SK-N-SH (cell line): ENCODE data around the gene EXOC6B.

Experiments
- EP300 ChIP-seq, 2 experiments: IDR thresholded peaks; 2 replicates each; pipeline versions ENCODE4 v1.4.0 to v1.6.1; 2012; ENCODE audit warnings: borderline replicate concordance in 1 of 2, low read depth in 1 of 2, low read length in 1 of 2
- EZH2phosphoT487 ChIP-seq: fragments of 200-600 bp; sonication (generic); IDR thresholded peaks from 2 replicates; pipeline ENCODE4 v1.6.1; 2017; ENCODE audit warnings: low read depth, mixed run types, mild to moderate bottlenecking, antibody characterized with exemption, moderate library complexity, borderline replicate concordance
- FOXM1 ChIP-seq: IDR thresholded peaks from 2 replicates; pipeline ENCODE4 v1.4.0; 2012; ENCODE audit warnings: low read depth, mild to moderate bottlenecking
- GABPA ChIP-seq: IDR thresholded peaks from 2 replicates; pipeline ENCODE4 v1.4.0; 2012; ENCODE audit warnings: low read depth, mild to moderate bottlenecking
- JUND ChIP-seq: IDR thresholded peaks from 2 replicates; pipeline ENCODE4 v1.4.0; 2012
- POLR2AphosphoS5 ChIP-seq: IDR thresholded peaks from 2 replicates; pipeline ENCODE4 v1.6.1; 2012; ENCODE audit warnings: low read depth, low read length
- SIN3A ChIP-seq: IDR thresholded peaks from 2 replicates; pipeline ENCODE4 v1.6.1; 2012; ENCODE audit warnings: low read depth, mild to moderate bottlenecking, low read length, moderate library complexity, borderline replicate concordance
- TAF1 ChIP-seq: IDR thresholded peaks from 2 replicates; pipeline ENCODE4 v1.6.1; 2012; ENCODE audit warnings: low read depth, mild to moderate bottlenecking, low read length, moderate library complexity, borderline replicate concordance
- YY1 ChIP-seq: IDR thresholded peaks from 2 replicates; pipeline ENCODE4 v1.4.0; 2012; ENCODE audit warnings: low read depth, mild to moderate bottlenecking
- TF ChIP-seq, protein P1 (sequence below): fragments of 200-600 bp; sonication (generic); IDR thresholded peaks from 2 replicates; pipeline ENCODE4 v1.6.1; 2017; ENCODE audit warnings: antibody characterized with exemption, mild to moderate bottlenecking, moderate library complexity
- TF ChIP-seq, protein P2 (sequence below): fragments of 150-350 bp; IDR thresholded peaks from 2 replicates; pipeline ENCODE4 v1.6.1; 2016; ENCODE audit warnings: mild to moderate bottlenecking, low read depth, low read length
- TF ChIP-seq, protein P3 (sequence below): IDR thresholded peaks from 2 replicates; pipeline ENCODE4 v1.4.0; 2012; ENCODE audit warnings: low read depth, borderline replicate concordance
- TF ChIP-seq, protein P4 (sequence below): IDR thresholded peaks from 2 replicates; pipeline ENCODE4 v1.6.1; 2012; ENCODE audit warnings: mild to moderate bottlenecking, low read depth, low read length, moderate library complexity

DNA sequence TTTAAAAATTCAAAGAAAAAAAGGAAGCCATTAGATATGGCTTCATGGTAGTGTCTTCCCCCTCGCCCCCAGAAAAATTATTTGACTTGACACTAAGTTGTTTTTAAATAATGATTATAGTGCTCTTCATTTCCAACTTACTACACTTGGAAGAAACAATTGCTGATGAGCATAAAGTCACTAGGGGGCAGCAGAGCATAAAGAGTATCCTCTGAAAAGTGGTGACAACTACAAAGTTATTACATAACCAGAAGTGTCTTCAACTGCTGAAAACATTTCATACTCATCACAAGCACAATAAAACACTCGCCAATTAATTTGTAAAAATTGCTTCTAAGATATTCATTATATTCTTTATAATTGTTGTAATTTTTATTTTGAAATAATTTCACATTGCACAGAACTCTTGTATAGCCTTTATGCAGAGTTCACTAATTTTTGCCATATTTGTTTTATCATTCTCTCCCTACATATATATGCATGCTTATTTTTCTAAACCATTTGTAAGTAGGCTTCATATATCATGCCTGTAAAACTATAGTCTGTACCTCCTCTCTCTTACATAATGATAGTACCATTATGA is 54.9 kb downstream of the EXOC6B start:
- no peak for TF ChIP-seq SIN3A
- no peak for TF ChIP-seq POLR2AphosphoS5
- TF ChIP-seq JUND: no peak
- TF ChIP-seq, protein P1, sequence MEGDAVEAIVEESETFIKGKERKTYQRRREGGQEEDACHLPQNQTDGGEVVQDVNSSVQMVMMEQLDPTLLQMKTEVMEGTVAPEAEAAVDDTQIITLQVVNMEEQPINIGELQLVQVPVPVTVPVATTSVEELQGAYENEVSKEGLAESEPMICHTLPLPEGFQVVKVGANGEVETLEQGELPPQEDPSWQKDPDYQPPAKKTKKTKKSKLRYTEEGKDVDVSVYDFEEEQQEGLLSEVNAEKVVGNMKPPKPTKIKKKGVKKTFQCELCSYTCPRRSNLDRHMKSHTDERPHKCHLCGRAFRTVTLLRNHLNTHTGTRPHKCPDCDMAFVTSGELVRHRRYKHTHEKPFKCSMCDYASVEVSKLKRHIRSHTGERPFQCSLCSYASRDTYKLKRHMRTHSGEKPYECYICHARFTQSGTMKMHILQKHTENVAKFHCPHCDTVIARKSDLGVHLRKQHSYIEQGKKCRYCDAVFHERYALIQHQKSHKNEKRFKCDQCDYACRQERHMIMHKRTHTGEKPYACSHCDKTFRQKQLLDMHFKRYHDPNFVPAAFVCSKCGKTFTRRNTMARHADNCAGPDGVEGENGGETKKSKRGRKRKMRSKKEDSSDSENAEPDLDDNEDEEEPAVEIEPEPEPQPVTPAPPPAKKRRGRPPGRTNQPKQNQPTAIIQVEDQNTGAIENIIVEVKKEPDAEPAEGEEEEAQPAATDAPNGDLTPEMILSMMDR: peak; percentile 92
- TF ChIP-seq EZH2phosphoT487: no peak
- no peak for TF ChIP-seq EP300 (IDR thresholded peaks at IDR 0.05; ENCODE audit: borderline replicate concordance in 1 of 2, low read depth in 1 of 2, low read length in 1 of 2)
- TF ChIP-seq FOXM1: no peak
- TF ChIP-seq, protein P2, sequence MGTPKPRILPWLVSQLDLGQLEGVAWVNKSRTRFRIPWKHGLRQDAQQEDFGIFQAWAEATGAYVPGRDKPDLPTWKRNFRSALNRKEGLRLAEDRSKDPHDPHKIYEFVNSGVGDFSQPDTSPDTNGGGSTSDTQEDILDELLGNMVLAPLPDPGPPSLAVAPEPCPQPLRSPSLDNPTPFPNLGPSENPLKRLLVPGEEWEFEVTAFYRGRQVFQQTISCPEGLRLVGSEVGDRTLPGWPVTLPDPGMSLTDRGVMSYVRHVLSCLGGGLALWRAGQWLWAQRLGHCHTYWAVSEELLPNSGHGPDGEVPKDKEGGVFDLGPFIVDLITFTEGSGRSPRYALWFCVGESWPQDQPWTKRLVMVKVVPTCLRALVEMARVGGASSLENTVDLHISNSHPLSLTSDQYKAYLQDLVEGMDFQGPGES: no peak
- no peak for TF ChIP-seq YY1
- no peak for TF ChIP-seq TAF1
- TF ChIP-seq, protein P3, sequence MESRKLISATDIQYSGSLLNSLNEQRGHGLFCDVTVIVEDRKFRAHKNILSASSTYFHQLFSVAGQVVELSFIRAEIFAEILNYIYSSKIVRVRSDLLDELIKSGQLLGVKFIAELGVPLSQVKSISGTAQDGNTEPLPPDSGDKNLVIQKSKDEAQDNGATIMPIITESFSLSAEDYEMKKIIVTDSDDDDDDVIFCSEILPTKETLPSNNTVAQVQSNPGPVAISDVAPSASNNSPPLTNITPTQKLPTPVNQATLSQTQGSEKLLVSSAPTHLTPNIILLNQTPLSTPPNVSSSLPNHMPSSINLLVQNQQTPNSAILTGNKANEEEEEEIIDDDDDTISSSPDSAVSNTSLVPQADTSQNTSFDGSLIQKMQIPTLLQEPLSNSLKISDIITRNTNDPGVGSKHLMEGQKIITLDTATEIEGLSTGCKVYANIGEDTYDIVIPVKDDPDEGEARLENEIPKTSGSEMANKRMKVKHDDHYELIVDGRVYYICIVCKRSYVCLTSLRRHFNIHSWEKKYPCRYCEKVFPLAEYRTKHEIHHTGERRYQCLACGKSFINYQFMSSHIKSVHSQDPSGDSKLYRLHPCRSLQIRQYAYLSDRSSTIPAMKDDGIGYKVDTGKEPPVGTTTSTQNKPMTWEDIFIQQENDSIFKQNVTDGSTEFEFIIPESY: no peak
- TF ChIP-seq GABPA: no peak
- TF ChIP-seq, protein P4, sequence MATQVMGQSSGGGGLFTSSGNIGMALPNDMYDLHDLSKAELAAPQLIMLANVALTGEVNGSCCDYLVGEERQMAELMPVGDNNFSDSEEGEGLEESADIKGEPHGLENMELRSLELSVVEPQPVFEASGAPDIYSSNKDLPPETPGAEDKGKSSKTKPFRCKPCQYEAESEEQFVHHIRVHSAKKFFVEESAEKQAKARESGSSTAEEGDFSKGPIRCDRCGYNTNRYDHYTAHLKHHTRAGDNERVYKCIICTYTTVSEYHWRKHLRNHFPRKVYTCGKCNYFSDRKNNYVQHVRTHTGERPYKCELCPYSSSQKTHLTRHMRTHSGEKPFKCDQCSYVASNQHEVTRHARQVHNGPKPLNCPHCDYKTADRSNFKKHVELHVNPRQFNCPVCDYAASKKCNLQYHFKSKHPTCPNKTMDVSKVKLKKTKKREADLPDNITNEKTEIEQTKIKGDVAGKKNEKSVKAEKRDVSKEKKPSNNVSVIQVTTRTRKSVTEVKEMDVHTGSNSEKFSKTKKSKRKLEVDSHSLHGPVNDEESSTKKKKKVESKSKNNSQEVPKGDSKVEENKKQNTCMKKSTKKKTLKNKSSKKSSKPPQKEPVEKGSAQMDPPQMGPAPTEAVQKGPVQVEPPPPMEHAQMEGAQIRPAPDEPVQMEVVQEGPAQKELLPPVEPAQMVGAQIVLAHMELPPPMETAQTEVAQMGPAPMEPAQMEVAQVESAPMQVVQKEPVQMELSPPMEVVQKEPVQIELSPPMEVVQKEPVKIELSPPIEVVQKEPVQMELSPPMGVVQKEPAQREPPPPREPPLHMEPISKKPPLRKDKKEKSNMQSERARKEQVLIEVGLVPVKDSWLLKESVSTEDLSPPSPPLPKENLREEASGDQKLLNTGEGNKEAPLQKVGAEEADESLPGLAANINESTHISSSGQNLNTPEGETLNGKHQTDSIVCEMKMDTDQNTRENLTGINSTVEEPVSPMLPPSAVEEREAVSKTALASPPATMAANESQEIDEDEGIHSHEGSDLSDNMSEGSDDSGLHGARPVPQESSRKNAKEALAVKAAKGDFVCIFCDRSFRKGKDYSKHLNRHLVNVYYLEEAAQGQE: no peak
